ENCODE data around the gene FGF6. TPM values are rescaled to one million over a fixed set of nuclear protein-coding genes. Genes with fewer than 3 reads are reported as not detected.
"Not testable (repeated sequence)": the region's sequence is repeated elsewhere in the genome, so short reads cannot be mapped to it uniquely, and the experiment has no call there.

The FGF6 gene
- total RNA-seq, 1 donor from 2014 or later = not detected

DNA sequence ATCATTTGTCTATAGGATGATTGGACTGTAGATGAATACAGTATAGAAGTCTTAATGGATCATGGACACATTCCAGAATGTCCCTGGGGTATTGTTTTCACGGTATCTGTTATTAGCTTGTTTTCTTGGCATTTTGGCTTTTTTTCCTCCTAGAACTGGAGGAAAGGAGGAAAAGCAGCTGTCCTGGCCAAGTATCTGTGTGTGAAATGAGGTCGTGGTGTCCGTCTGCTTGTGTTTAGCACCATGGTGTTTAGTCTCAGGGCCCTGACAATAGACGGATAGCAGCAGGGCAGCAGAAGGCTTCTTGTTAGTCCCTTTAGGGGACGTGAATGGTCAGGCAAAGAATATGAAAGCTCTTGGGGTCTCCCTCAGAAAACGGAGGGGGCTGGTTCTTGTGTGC is 21.2 kb downstream of the FGF6 start:
- intact Hi-C loops (cut with DNase I) = loop anchor here (5.0 kb wide), 1 partner anchor 103 kb away; no protein-coding TSS in a partner anchor
- no peak for DNase-seq (ENCODE audit: missing footprints)
- ATAC-seq = no peak

GRCh38 chr12:4423528-4424195 is 22.0 kb downstream of the FGF6 start:
- DNase-seq (ENCODE audit: missing footprints) (peak; percentile 72), ATAC-seq (no peak)
- intact Hi-C loops (cut with DNase I) = loop anchor here (5.0 kb wide), 1 partner anchor 104 kb away; no protein-coding TSS in a partner anchor

DNA sequence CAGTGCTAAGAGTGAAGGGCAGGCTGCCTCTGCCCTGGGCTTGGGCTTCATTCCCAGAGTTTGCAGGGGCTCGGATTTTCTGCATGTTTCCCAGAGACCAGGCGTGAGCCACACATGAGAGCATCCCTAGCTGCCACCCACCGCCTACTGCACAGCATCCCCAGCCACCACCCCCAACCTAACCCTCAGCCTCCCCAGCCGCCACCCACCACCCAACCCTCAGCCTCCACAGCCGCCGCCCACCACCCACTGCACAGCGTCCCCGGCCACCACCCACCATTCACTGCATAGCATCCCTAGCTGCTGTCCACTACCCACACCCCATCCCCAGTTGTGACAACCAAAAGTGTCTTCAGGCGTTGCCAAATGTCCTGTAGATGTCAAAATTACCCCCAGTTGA is 22.6 kb downstream of the FGF6 start:
- ATAC-seq = no peak
- DNase-seq (ENCODE audit: missing footprints) = no peak
- intact Hi-C loops (cut with DNase I) = loop anchor here (5.0 kb wide), 1 partner anchor 104 kb away; no protein-coding TSS in a partner anchor

DNA sequence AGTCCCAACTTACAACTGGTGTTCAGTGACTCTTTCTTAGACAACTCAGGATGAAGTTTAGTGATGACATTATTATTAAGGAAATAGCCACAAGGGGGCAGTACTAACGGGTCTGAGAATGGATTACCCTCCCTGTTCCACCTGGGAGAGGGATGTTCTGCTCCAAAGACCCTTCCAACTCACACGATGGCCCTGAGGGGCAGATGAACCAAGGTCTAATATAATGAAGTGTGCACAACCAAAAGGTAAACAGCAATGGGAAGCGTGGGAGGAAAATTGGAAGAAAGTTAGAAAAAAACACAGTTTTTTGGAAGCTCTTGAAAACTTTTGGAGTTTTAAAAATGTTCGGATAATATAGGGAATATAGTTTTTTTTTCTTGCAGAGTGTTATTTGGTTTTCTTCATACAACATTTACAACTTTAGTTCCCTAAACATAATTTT is 24.0 kb downstream of the FGF6 start:
- DNase-seq (ENCODE audit: missing footprints) (no peak), ATAC-seq (no peak)
- intact Hi-C loops (cut with DNase I) = loop anchor here (5.0 kb wide), 1 partner anchor 106 kb away; no protein-coding TSS in a partner anchor

DNA sequence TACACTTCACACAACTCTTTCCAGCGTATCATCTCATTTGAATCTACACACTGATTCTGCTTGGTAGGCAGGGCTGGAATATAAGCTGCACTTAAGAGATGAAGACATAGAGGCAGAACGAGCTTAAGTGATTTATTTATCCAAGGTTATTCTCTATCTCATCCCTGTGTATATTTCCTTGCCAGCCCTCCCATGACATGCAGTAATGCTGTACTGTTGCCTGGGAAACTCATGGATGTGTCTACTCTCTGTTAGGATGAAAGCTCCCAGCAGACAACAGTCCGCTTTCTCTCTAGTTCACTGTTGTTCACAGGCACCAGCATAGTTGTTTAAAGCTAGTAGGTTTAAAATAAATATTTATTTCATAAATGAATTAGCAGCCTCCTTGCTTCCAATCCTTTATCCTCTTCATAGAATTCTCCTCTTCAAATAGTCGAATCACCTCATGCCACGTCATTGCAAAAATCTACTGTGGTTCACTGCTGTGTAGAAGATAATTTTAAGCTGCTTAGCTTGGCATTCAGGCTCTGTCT is 25.4 kb downstream of the FGF6 start:
- no peak for ATAC-seq
- no peak for DNase-seq (ENCODE audit: missing footprints)
- intact Hi-C loops (cut with DNase I) = loop anchor here (5.0 kb wide), 1 partner anchor 107 kb away; no protein-coding TSS in a partner anchor

- DNase-seq (ENCODE audit: missing footprints) (no peak), ATAC-seq (no peak)
- intact Hi-C loops (cut with DNase I) = no loop called here
Observed at GRCh38 chr12:4418913-4419312, 26.7 kb downstream of the FGF6 start.

DNA sequence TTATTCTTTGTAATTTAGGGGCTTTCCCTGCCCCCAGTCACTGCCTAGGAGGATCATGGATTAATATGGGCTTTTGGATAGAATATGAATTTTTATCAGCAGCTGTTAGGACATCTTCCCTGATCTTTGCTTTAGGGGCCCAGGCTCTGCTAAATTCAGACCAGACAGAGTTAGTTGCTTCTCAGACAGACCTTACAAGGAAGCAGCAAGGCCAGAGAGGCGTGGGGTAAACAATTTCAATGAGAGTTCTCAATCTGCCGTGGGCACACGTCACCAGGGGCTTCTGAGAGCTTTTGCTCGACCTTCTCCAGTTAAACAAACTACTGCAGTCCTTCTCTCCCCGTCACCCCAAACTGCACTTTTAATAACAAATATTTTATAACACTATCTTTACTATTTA is 27.7 kb downstream of the FGF6 start:
- intact Hi-C loops (cut with DNase I) = no loop called here
- no peak for ATAC-seq
- no peak for DNase-seq (ENCODE audit: missing footprints)

DNA sequence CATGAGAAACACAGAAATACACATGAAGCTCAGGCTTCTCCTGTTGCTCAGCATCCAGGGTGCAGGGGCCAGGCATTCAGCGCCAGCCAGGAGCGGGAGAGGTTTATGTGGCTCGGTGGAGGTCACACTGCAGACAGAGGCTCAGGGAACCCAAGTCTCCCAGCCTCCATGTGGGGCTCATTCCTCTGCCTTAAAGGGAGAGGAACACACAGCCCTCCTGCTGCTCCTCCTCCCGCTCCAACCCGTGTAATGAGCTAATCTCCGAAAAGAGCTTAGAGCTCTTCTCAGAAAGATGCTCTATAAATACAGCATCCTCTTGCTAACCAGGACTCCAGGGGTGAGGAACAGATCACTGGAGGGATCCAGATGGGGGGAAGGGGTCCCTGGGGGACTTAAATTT is 28.2 kb downstream of the FGF6 start:
- intact Hi-C loops (cut with DNase I) = no loop called here
- DNase-seq (ENCODE audit: missing footprints) = no peak
- no peak for ATAC-seq

- intact Hi-C loops (cut with DNase I) = no loop called here
- ATAC-seq (no peak), DNase-seq (ENCODE audit: missing footprints) (no peak)
Observed at GRCh38 chr12:4416276-4416675, 29.3 kb downstream of the FGF6 start.

DNA sequence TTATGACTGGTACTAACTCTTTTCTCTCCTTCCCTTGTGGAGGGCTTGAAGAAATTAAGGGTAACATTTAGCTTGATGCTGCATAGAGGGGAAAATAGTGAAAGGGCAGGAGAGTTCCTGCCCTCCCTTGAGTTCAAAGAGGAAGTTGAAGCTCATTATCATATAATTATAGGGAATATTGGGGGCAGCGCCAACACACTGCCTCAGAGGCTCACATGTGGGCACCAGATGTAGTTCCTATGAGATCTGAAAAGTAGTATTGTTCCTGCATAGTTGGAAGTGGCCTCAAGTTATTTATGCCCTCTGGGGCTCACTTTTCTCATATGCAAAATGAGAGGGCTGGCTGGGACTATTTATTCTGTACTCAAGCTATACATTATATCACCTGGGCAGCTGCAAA is 33.1 kb downstream of the FGF6 start:
- intact Hi-C loops (cut with DNase I) = no loop called here
- DNase-seq (ENCODE audit: missing footprints) (no peak), ATAC-seq (no peak)

- intact Hi-C loops (cut with DNase I) = no loop called here
- DNase-seq (ENCODE audit: missing footprints) = no peak
- no peak for ATAC-seq
Observed at GRCh38 chr12:4412056-4412455, 33.6 kb downstream of the FGF6 start.

DNA sequence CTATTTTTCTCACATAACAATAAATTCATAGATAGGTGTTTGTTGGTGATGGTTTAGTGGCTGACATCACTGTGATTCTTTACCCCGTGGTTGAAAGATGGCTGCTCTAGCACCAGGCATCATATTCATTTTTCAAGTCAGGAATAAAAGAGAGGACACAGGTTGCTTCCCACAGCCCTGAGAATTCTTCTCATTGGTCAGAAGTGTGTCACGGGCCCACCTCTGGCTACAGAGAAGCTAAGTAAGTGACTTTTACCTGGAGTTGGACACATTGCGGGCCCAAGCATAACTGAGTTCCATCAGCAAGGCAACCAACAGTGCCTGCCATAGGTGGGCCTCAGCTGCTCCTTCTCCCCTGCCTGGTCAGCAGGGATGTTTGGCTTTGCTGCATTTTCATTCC is 38.5 kb downstream of the FGF6 start:
- intact Hi-C loops (cut with DNase I) = no loop called here
- ATAC-seq (no peak), DNase-seq (ENCODE audit: missing footprints) (no peak)

GRCh38 chr12:4404877-4405637 is 40.6 kb downstream of the FGF6 start:
- ATAC-seq; intact Hi-C loops (cut with DNase I); DNase-seq (ENCODE audit: missing footprints): not testable (repeated sequence)

GRCh38 chr12:4402996-4403395 is 42.6 kb downstream of the FGF6 start:
- ATAC-seq (no peak), DNase-seq (ENCODE audit: missing footprints) (no peak)
- intact Hi-C loops (cut with DNase I) = no loop called here

- intact Hi-C loops (cut with DNase I) = no loop called here
Observed at GRCh38 chr12:4401117-4401516, 44.5 kb downstream of the FGF6 start.

GRCh38 chr12:4395818-4396217 is 49.8 kb downstream of the FGF6 start:
- intact Hi-C loops (cut with DNase I) = no loop called here
- ATAC-seq (no peak), DNase-seq (ENCODE audit: missing footprints) (no peak)

More at GRCh38 chr12:4401117-4401516, 44.5 kb downstream of the FGF6 start:
- DNase-seq (ENCODE audit: missing footprints) = no peak
- no peak for ATAC-seq

- intact Hi-C loops (cut with DNase I) = no loop called here
- ATAC-seq = no peak
- no peak for DNase-seq (ENCODE audit: missing footprints)
Observed at GRCh38 chr12:4393211-4393610, 52.4 kb downstream of the FGF6 start.

DNA sequence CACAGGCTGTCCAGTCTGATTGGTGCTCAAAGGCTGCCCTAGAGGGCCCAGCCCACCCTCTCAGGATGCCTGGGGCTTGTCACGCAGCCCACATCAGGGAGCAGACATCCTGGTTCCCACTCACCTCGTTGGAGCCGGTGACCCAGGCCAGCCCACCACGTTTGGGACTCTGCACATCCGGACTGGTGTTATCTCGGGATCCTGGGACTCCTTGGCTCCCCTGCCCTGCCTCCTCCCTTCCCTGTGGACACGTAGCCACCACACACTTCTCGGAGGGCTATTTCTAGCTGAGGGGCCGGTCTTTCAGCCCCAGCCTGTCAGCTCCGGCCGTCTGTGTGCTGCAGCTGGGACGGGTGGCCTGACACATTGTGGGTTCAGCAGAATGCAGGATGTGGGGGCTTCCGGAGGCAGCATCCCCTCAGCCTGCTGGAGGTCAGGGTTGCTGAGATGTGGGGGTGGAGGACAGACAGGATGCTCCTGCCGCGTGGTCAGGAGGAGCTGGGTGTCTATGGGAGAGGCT is 53.3 kb downstream of the FGF6 start:
- intact Hi-C loops (cut with DNase I) = no loop called here
- no peak for DNase-seq (ENCODE audit: missing footprints)
- peak; percentile 26 for ATAC-seq

DNA sequence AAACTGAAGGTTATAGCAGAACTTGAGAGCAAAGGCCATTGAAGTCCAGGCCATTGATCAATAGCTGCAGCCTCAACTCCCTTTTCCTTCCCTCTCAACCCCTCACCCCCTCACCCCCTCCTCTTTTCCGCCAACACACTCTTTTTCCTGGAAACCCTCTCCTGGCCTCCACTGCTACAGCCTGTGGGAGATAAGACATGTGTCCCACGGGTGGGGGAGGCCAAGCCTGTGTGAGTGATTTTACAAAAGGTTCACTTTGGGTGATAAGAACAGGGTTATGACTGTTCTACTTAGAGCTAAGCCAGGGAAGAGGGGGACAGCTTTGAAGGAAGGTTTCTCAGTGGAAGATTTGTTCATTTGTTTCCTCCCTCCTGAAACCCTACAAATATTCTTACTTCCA is 57.0 kb downstream of the FGF6 start:
- ATAC-seq (no peak), DNase-seq (ENCODE audit: missing footprints) (no peak)
- intact Hi-C loops (cut with DNase I) = no loop called here

DNA sequence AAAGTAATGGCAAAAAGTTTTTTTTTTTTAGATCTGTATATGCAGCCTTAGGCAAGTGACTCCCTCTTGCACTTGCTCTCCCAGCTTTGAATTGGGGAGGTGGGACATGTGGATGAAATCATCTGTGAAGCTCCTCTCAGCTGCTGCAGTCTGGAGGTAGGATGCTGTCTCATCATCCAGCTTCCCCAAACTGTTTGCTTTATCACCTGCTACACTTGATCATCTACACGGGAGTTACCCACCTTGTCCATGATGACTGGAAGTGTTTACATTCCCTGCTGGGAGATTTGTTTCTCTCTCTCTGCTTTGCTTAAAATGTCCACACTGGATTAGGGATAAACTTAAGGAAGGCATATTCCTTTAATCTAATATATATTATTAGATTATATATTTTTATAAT is 57.6 kb downstream of the FGF6 start:
- intact Hi-C loops (cut with DNase I) = no loop called here
- no peak for ATAC-seq
- no peak for DNase-seq (ENCODE audit: missing footprints)

Data from Right ventricle myocardium inferior (tissue), 1 donor.